CD4-positive, alpha-beta T cell treated with Interleukin-15 for 1 hour (primary cell): ENCODE measurements around the gene DDA1.
A peak's percentile ranks its signal among the peaks of the same experiment; 100 is the strongest.

Experiments used
- DNase-seq: peaks from one replicate; pipeline ENCODE4 v3.0.0-alpha.2; 2020

The DDA1 gene

DNA sequence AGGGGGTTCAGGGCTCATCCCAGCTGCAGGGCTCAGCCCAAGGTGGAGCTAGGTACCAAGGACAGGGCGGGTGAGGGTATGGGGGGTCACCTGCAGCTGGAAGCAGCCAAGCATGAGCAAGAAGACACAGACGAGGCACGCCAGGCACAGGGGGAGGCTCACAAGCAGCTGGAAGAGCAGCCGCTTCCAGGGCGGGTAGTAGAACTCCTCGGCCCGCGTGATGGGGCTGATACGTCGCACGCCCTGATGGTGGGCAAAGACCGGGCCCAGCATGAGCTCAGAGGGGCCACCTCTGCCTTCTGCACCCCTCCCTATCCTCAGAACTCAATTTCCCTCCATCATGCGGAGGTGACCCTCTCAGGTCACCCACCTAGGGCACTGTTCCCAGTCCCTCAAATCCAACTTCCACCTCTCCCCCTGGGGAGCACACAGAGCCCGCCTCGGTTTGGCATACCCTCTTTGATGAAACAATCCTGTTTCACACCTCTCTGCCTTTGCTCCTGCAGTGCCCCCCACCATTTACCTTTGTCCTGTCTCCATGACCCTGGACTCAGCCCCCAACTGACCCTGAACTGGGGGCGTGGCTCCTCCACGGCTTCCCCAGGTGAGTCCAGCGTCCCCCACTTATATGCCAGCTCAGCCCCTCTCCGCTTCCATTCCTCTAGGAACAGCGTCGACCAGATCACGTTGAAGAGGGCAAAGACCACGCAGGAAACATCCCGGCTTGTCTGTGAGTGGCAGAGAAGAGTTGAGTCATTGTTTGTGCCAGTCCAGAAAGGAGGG, 21.1 kb downstream of the DDA1 start:
- no peak for DNase-seq

GRCh38 chr19:17331045-17331558, 21.7 kb downstream of the DDA1 start:
- DNase-seq = no peak

GRCh38 chr19:17332360-17332676, 23.0 kb downstream of the DDA1 start:
- no peak for DNase-seq

GRCh38 chr19:17332677-17333581, 23.6 kb downstream of the DDA1 start:
- peak; percentile 70 for DNase-seq

DNA sequence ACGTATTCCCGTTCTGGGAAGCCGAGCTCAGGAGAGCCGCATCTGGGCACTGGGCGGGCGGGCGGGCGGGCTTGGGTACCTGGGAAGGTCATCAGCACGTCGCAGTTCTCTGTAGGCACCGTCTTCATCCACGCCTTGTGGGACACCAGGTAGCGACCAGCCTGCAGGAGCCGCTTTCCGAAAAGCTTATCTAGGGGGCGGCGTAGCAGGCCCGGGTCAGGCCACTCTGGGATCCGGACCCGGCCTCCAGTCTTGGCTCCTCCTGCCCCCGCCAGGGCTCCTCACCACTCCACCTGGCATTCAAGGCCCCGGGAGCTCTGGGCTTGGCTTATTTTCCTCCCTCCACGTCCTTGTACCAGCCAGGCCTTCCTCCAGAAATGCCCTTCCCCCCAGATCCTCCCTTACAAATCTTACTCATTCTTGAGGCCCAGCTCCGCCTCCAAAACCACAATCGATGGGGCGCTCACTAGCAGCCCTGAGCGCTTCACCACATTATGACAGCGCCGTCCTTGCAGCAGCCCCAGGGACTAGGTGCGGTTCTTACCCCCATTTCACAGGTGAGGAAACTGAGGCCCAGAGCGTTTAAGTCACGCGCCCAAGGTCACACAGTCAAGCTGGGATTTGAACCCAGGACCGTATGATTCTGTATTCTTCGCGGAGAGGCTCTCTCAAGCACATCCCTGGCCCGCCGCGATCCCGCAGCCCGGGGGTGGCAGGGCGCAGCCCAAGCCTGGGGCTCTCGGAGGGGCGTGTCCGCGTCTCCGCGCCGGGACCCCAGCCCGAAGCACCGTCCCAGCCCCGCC, 24.4 kb downstream of the DDA1 start:
- peak; percentile 73 for DNase-seq

- peak; percentile 95 for DNase-seq
Measured at GRCh38 chr19:17334414-17335409, 25.3 kb downstream of the DDA1 start, which contains the start of gene ANO8. Gene ANO8 (minus strand): TSS chr19:17334855. CDS start chr19:17334670, 185 bp downstream.

GRCh38 chr19:17335575-17335974, 26.2 kb downstream of the DDA1 start:
- DNase-seq = no peak

GRCh38 chr19:17336872-17337674, 27.7 kb downstream of the DDA1 start, which contains the start of gene GTPBP3:
Gene GTPBP3 (plus strand): TSS chr19:17337553. CDS start chr19:17337612, 59 bp downstream.
- DNase-seq = peak; percentile 97

- DNase-seq = no peak
Measured at GRCh38 chr19:17337675-17338432, 28.5 kb downstream of the DDA1 start.

DNA sequence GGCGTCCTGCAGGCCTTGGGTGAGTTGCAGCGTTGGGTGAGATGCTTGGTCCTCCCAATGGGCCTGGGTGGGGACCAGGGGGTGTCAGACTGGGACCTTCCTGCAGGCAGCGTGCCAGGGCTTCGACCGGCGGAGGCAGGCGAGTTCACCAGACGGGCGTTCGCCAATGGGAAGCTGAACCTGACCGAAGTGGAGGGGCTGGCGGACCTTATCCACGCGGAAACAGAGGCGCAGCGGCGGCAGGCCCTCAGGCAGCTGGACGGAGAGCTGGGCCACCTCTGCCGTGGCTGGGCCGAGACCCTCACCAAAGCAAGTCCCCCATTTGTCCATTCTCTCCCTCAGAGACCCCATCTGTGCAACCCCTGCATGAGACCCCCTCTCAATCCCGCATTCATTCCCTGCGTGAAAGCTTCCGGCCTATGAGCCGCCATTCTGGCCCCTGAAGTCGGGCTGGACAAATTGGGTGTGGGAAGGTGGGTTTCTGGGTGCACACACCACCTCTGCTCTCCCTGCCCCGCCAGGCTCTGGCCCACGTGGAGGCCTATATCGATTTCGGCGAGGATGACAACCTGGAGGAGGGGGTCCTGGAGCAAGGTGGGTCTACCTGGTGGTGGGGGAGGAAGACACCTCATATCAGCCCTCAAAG, 29.2 kb downstream of the DDA1 start:
- no peak for DNase-seq

DNA sequence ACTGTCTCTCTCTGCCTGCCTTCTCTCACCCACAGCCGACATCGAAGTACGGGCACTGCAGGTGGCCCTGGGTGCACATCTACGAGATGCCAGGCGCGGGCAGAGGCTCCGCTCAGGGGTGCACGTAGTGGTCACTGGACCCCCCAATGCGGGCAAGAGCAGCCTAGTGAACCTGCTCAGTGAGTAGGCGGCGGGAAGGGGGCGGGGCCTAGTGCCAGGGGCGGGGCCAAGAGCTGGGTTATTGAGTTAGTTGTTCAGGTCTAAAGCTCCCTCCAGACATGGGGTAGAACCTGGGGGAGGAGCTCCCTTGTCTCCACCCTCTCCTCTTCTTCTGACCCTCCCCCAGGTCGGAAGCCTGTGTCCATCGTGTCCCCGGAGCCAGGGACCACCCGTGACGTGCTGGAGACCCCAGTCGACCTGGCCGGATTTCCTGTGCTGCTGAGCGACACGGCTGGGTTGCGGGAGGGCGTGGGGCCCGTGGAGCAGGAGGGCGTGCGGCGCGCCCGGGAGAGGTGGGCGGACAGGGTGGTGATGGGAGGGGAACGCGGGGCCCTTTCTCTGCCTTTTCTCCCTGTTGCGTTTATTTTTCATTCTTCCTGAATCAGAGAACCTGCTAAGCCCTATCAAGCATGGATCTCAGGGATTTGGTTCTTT, 29.9 kb downstream of the DDA1 start:
- no peak for DNase-seq

- DNase-seq = no peak
Measured at GRCh38 chr19:17340302-17340870, 31.0 kb downstream of the DDA1 start.

GRCh38 chr19:17340871-17341357, 31.6 kb downstream of the DDA1 start:
- no peak for DNase-seq

- DNase-seq = no peak
Measured at GRCh38 chr19:17341386-17341785, 32.0 kb downstream of the DDA1 start.

DNA sequence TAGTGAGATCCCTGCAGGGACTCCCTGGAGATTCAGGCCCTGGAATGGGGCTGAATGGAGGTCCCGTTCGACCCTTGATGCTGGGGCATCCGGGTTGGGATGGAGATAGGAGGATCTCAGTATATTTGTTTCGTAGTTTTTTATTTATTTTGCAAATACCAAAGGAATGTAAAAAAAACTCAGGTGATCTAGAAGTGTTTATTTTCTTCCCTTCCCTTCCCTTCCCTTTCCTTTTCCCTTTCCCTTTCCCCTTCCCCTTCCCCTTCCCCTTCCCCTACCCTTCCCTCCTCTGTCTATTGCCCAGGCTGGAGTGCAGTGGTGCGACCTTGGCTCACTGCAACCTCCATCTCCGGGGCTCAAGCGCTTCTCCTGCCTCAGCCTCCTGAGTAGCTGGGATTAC, 32.5 kb downstream of the DDA1 start:
- no peak for DNase-seq

DNA sequence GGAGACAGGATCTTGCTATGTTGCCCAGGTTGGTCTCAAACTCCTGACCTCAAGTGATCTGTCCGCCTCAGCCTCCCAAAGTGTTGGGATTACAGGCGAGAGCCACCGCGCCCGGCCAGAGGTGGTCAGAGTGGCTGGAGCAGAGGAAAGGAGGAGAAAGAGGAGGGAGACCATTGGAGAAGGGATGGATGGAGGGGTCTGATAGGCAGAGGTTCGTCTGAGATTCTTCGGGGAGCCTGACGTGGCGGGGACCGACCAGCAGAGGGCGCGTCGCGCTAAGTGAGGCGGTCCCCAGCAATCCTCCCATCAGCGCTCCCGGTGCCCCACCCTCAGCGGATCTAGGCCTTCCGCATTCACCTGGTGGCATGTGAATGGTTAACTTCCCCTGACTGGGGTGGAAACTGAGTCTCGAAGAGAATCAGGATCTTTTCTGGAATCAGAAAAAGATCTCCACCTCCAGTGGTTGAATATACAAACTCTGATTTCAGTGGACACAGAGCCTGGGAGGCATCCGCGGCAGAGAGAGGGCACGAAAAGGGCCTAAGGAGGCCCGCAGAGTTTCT, 36.8 kb downstream of the DDA1 start:
- peak; percentile 65 for DNase-seq

DNA sequence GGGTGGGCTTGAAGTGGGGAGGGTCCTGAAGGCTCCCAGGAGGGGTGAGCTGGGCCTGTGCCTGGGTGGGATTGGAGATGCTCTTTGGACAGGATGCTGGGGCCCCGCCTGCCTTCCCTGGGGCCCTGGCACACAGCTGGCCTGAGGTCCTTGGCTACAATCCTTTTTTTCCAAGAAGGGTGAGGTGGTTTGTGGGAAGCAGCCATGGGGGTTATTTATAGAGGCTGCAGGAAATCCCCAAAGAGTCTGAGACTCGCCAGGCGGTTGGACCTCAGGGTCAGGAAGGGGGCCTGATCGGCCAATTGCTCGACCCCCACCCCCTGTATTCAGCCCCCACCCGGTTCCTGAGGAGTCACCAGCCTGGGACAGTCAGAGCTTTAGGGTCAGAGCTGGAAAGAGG, 38.0 kb downstream of the DDA1 start:
- no peak for DNase-seq

GRCh38 chr19:17347877-17348276, 38.5 kb downstream of the DDA1 start:
- DNase-seq = no peak
